ENCODE results near the gene HSFX2.
"Not testable (repeated sequence)": the region's sequence is repeated elsewhere in the genome, so short reads cannot be mapped to it uniquely, and the experiment has no call there.

Gene HSFX2

DNA sequence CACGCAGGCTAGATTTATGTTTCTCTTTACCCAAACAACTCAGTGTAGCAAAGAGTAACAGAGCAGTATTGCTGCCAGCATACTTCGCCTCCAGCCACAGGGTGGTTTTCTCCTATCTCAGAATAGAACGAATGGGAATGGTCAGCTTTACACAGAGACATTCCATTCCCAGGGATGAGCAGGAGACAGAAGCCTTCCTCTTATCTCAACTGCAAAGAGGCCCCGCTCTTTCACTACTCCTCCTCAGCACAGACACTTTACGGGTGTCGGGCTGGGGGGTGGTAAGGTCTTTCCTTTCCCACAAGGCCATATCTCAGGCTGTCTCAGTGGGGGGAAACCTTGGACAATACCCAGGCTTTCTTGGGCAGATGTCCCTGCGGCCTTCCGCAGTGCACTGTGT is 31.7 kb upstream of the HSFX2 start:
- H3K9me3 ChIP-seq (ENCODE audit: low read length); H2AFZ ChIP-seq (ENCODE audit: low read depth, low read length); H3K36me3 ChIP-seq (ENCODE audit: insufficient read depth, low read length); H3K27me3 ChIP-seq (ENCODE audit: insufficient read depth, low read length); H3K4me3 ChIP-seq (ENCODE audit: low read length); H3K4me1 ChIP-seq (ENCODE audit: insufficient read depth, low read length): not testable (repeated sequence)

DNA sequence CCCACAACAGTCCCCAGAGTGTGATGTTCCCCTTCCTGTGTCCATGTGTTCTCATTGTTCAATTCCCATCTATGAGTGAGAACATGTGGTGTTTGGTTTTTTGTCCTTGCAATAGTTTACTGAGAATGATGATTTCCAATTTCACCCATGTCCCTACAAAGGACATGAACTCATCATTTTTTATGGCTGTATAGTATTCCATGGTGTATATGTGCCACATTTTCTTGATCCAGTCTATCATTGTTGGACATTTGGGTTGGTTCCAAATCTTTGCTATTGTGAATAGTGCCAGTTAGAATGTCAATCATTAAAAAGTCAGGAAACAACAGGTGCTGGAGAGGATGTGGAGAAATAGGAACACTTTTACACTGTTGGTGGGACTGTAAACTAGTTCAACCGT is 24.5 kb upstream of the HSFX2 start:
- H3K9me3 ChIP-seq (ENCODE audit: low read length); H3K4me1 ChIP-seq (ENCODE audit: insufficient read depth, low read length); H2AFZ ChIP-seq (ENCODE audit: low read depth, low read length); H3K27me3 ChIP-seq (ENCODE audit: insufficient read depth, low read length); H3K36me3 ChIP-seq (ENCODE audit: insufficient read depth, low read length); H3K4me3 ChIP-seq (ENCODE audit: low read length): not testable (repeated sequence)

DNA sequence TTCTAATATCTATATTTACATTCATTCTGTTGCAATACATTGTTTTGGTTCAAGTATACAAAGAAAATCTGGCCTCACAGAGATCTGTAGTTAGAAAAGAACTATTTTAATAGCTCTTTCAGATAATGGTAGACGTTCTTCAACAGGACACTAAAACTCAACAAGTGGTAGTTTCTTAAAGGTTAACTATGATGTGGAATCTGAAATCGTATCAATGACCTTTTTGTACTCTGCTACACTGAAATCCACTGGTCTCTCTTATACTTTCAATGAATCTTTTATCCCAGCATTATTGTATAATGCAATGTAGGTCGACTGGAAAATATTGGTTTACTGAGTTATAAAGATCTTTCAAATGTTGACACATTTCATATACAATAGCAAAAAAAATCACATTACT is 23.8 kb upstream of the HSFX2 start:
- Histone ChIP-seq H3K27me3 (ENCODE audit: insufficient read depth, low read length) (no peaks in the 10 kb centered on the region), H3K36me3 (ENCODE audit: insufficient read depth, low read length) (no peaks in the 10 kb centered on the region)

DNA sequence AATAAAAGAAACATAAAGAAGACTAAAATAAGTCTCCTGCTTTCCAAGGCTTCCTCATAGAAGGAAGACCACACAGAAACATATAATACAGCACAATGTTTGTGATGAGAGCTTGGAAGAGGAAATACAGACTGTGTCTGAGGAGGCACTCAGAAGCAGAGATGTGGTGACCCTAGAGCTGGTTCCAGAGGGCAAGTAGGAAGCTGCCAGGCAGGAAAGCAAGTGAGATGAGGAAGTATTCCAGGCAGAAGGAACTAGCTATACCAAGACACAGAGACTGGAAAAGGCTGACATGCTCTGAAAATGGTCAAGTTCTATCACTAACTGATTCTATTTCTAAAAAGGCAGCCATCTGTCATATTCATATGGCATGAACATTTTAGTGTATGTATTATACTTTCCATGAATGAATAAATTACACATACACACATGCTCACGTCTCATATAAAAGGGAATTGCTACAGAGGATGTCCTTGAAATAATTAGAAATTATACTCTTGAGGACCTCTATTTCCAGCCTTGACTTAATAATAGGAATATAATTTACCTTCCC is 16.6 kb upstream of the HSFX2 start:
- H3K9me3 ChIP-seq (ENCODE audit: low read length) = no peaks in the 10 kb centered on the region
- no peaks in the 10 kb centered on the region for H3K27me3 ChIP-seq (ENCODE audit: insufficient read depth, low read length)
- peaks cover 3% of the 10 kb centered on the region for H3K4me1 ChIP-seq (ENCODE audit: insufficient read depth, low read length)
- peaks cover 7% of the 10 kb centered on the region for H3K36me3 ChIP-seq (ENCODE audit: insufficient read depth, low read length)
- no peak overlapping the region for H3K4me3 ChIP-seq (ENCODE audit: low read length)
- no peak overlapping the region for H2AFZ ChIP-seq (ENCODE audit: low read depth, low read length)

More for the DNA sequence above, 23.8 kb upstream of the HSFX2 start:
- Histone ChIP-seq H3K9me3 (ENCODE audit: low read length) (no peaks in the 10 kb centered on the region), H3K4me3 (ENCODE audit: low read length) (no peak overlapping the region), H3K4me1 (ENCODE audit: insufficient read depth, low read length) (peaks cover 2% of the 10 kb centered on the region), H2AFZ (ENCODE audit: low read depth, low read length) (no peak overlapping the region)

DNA sequence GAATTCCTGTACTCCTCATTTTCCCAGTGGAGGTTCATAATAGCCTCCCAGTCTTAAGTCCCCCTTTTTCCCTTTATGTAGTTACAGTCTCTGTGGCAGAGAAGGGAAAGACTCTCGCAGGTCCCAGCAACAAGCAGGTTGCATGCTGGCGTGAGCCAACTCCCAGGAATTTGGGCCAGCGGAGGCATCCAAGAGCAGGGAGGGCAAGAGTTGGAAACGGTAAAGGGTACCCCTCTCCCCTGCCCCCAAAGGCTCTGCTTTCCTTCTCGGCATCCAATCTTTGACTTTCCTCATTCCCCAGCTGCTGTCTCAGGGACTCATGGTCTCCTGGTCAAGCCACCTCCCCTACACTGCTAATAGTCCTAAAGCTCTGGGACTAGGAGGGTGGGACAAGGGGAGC is 15.4 kb upstream of the HSFX2 start:
- no peaks in the 10 kb centered on the region for H3K27me3 ChIP-seq (ENCODE audit: insufficient read depth, low read length)
- H3K36me3 ChIP-seq (ENCODE audit: insufficient read depth, low read length) = peaks cover 11% of the 10 kb centered on the region
- H3K9me3 ChIP-seq (ENCODE audit: low read length) = no peaks in the 10 kb centered on the region
- no peak overlapping the region for H2AFZ ChIP-seq (ENCODE audit: low read depth, low read length)
- no peak overlapping the region for H3K4me3 ChIP-seq (ENCODE audit: low read length)
- H3K4me1 ChIP-seq (ENCODE audit: insufficient read depth, low read length) = peaks cover 3% of the 10 kb centered on the region

DNA sequence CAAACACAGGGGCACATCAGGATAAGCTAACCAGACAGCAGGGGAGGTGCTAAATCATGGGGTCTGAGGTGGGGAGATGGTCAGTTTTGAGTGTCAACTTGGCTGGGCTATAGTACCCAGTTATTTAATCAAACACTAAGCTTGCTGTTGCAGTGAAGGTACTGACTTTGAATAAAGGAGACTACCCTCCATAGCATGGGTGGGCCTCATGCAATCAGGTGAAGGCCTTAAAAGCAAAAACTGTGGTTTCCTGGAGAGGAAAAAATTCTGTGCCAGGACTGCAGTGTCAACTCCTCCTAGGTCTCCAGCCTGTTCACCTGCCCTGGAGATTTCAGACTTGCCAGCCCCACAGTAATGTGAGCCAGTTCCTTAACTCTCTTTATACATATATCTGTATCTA is 12.6 kb upstream of the HSFX2 start:
- Histone ChIP-seq H3K4me1 (ENCODE audit: insufficient read depth, low read length) (no peaks in the 10 kb centered on the region), H3K4me3 (ENCODE audit: low read length) (no peak overlapping the region), H2AFZ (ENCODE audit: low read depth, low read length) (no peak overlapping the region), H3K9me3 (ENCODE audit: low read length) (no peaks in the 10 kb centered on the region), H3K36me3 (ENCODE audit: insufficient read depth, low read length) (peaks cover 11% of the 10 kb centered on the region), H3K27me3 (ENCODE audit: insufficient read depth, low read length) (no peaks in the 10 kb centered on the region)

DNA sequence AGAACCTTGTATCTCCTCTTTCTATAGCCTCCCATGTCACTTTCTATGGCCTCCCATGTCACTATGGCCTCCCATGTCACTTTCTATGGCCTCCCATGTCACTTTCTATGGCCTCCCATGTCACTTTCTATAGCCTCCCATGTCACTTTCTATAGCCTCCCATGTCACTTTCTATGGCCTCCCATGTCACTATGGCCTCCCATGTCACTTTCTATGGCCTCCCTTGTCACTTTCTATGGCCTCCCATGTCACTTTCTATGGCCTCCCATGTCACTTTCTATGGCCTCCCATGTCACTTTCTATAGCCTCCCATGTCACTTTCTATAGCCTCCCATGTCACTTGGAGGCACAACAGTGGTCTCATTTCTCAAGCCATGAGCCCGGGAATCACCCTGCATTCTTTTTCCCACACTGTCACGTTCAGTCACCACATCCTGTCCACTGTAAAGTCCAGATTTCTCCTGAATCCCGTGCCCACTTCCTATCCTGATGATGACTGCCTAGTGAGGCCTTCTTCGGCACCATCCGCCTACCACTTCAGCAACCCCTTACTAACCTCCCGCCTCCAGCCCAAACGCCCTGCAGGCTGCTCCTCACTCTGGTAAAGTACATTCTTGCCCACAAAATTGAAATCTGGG is 10.3 kb upstream of the HSFX2 start:
- H3K4me3 ChIP-seq (ENCODE audit: low read length); H3K27me3 ChIP-seq (ENCODE audit: insufficient read depth, low read length); H3K9me3 ChIP-seq (ENCODE audit: low read length); H3K4me1 ChIP-seq (ENCODE audit: insufficient read depth, low read length); H2AFZ ChIP-seq (ENCODE audit: low read depth, low read length): not testable (repeated sequence)
- peaks cover 11% of the 10 kb centered on the region for H3K36me3 ChIP-seq (ENCODE audit: insufficient read depth, low read length)

DNA sequence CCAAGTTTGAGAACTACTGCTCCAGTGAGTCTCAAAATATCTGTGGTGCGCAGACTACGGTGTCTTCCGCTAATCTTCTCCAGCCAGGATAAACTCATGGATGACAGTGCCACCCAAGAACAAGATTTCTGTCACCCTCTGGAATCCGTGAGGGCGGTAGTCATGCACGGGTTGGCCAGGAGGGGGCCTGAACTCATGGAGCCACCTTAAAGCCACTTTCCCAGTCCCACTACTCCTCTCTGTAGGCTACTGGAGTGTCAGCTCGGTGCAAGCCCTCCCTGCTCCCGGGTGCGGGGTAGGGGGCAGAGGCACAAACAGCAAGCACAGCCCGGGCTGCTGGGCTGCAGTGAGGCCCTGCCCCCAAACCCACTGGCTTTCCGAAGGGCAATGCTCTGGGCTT is 3.5 kb upstream of the HSFX2 start:
- not testable (repeated sequence) for H3K36me3 ChIP-seq (ENCODE audit: insufficient read depth, low read length); H3K9me3 ChIP-seq (ENCODE audit: low read length); H2AFZ ChIP-seq (ENCODE audit: low read depth, low read length); H3K4me1 ChIP-seq (ENCODE audit: insufficient read depth, low read length); H3K4me3 ChIP-seq (ENCODE audit: low read length); H3K27me3 ChIP-seq (ENCODE audit: insufficient read depth, low read length)

DNA sequence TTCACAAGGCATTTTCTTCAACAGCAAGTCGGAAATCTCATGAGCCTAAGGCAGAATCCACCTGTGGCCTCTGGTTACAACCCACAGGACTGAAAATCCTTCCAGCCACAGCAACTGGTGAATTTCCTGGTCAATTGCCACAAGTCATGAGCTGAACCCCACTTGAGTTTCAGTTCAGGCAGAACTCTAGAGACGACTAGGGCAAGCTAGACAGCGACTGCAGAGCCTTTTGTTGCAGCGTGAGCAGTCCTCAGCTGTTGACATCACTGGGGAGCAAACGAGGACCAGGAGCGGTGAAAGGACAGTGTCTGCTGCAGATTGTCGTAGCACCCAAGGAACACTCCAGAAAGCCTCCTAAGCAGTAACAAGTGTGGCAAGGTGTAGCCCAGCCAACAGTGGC is 829 bp upstream of the HSFX2 start:
- H3K9me3 ChIP-seq (ENCODE audit: low read length); H3K36me3 ChIP-seq (ENCODE audit: insufficient read depth, low read length); H3K4me3 ChIP-seq (ENCODE audit: low read length); H3K4me1 ChIP-seq (ENCODE audit: insufficient read depth, low read length); H3K27me3 ChIP-seq (ENCODE audit: insufficient read depth, low read length); H2AFZ ChIP-seq (ENCODE audit: low read depth, low read length): not testable (repeated sequence)

DNA sequence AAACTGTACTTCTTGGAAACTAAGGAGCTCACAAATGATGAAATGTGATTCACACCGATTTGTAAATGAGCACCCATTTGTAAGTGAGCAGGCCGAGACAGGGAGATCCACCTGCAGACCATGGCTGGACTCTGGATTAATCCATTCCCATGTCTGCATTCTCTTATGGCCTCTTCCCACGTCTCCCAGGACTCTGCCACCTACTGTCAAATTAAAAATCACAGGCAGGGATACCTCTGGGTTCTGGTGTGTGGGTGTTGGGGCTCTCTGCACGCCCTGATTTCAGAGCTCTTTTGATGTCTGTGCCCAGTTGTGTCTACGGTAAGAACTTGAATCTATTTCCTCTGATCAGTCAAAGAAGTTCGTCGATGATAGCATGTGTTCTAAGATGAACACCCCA is 4.1 kb downstream of the HSFX2 start:
- not testable (repeated sequence) for H3K4me1 ChIP-seq (ENCODE audit: insufficient read depth, low read length); H3K4me3 ChIP-seq (ENCODE audit: low read length)

DNA sequence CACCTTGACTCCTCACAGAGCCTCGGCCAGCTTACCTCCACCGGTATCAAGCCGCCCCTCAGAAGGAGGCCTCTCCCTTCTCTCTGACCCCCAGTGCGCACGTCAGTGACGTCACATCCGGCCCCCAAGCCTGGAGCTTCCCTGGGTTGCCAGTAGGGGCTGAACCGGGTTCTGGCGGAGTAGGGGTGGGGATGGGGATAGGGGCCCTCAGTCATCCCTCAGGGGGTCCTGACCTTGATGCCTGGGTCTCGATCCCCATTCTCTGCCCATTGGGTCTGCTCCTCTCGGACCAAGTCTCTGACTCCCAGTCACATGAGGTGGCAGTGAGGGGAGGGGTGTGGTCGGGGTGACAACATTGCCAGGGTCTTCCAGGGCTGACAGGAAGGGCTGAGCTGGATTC is 7.8 kb downstream of the HSFX2 start, which contains the start of gene MAGEA9B:
Gene MAGEA9B (minus strand): TSS at position 101 of the 400 bp plus-strand sequence. CDS start 4,280 bp downstream, outside the sequence.
- not testable (repeated sequence) for H3K4me3 ChIP-seq (ENCODE audit: low read length); H3K27me3 ChIP-seq (ENCODE audit: insufficient read depth, low read length); H3K9me3 ChIP-seq (ENCODE audit: low read length); H3K4me1 ChIP-seq (ENCODE audit: insufficient read depth, low read length); H3K36me3 ChIP-seq (ENCODE audit: insufficient read depth, low read length); H2AFZ ChIP-seq (ENCODE audit: low read depth, low read length)

More for the DNA sequence above, 4.1 kb downstream of the HSFX2 start:
- H3K27me3 ChIP-seq (ENCODE audit: insufficient read depth, low read length); H3K36me3 ChIP-seq (ENCODE audit: insufficient read depth, low read length); H3K9me3 ChIP-seq (ENCODE audit: low read length); H2AFZ ChIP-seq (ENCODE audit: low read depth, low read length): not testable (repeated sequence)

DNA sequence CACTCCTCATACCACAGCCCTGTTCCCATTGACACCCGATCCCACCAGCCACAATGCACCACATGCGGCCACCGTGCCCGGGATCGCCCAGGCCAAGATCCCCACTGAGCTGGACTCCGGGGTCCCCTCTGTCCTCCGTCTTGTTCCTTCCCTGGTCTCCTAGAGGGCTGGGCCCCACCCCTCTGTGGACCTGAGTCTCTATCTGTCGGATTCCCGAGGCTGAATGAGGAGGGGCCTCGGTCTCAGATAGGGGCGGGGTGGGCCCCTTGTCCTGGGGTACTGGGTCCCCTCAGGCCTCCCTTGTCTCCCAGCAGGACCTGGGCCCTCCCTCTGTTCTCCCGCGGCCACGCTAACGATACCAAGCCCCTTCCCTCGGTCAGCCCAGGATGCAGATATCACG is 9.5 kb downstream of the HSFX2 start:
- not testable (repeated sequence) for H3K4me3 ChIP-seq (ENCODE audit: low read length); H3K9me3 ChIP-seq (ENCODE audit: low read length); H3K4me1 ChIP-seq (ENCODE audit: insufficient read depth, low read length); H2AFZ ChIP-seq (ENCODE audit: low read depth, low read length); H3K36me3 ChIP-seq (ENCODE audit: insufficient read depth, low read length); H3K27me3 ChIP-seq (ENCODE audit: insufficient read depth, low read length)

DNA sequence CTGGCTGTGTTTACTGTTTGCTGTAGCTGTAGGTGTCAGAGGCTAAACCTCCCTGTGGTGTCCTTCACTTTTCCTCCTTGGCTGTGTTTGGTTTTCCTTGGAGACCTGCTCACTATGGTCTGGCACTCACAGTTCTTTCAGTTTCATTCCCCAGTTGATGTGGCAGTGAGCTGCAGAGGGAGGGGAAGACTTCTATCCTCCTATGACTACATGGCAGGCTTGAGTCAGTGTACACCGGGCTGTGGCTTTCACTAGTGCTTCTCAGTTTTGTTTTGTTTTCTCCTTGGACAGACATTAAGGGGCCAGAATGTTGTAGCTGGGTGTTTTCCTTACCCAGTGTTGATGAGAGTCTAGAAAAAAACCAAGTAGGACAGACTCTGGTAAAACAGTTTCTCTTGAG is 21.7 kb downstream of the HSFX2 start:
- not testable (repeated sequence) for H3K4me3 ChIP-seq (ENCODE audit: low read length); H3K36me3 ChIP-seq (ENCODE audit: insufficient read depth, low read length); H3K27me3 ChIP-seq (ENCODE audit: insufficient read depth, low read length); H2AFZ ChIP-seq (ENCODE audit: low read depth, low read length); H3K9me3 ChIP-seq (ENCODE audit: low read length)
- H3K4me1 ChIP-seq (ENCODE audit: insufficient read depth, low read length) = peaks cover 13% of the 10 kb centered on the region

DNA sequence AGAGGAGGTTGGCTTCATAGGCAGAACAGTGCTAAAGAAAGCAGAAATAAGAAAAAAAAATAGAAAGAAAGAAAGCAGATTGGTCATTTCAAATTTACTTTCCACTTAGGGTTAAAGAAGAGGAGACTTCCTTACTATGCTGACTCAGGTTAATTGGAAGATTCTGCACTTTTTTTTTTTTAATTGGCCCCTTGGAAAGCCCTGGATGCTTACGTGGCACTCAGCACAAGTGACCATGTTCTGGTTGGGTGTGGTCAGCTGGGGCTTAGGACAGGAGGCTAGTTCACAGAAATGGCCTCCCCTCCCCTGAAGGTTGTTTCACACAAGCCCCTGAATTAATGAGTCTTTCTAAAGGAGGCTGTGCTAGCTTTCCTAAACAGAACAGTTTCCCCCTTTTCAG is 22.4 kb downstream of the HSFX2 start:
- Histone ChIP-seq H2AFZ (ENCODE audit: low read depth, low read length) (no peak overlapping the region), H3K9me3 (ENCODE audit: low read length) (no peaks in the 10 kb centered on the region), H3K4me1 (ENCODE audit: insufficient read depth, low read length) (peaks cover 13% of the 10 kb centered on the region), H3K27me3 (ENCODE audit: insufficient read depth, low read length) (no peaks in the 10 kb centered on the region), H3K4me3 (ENCODE audit: low read length) (no peak overlapping the region), H3K36me3 (ENCODE audit: insufficient read depth, low read length) (no peaks in the 10 kb centered on the region)

Data from neuron (in vitro differentiated cells).